ENCODE measurements around the gene CCNY. TPM values are rescaled to one million over a fixed set of nuclear protein-coding genes. Genes with fewer than 3 reads are reported as not detected.

The CCNY gene
- total RNA-seq, 1 donor from 2014 or later = 59.4 TPM

DNA sequence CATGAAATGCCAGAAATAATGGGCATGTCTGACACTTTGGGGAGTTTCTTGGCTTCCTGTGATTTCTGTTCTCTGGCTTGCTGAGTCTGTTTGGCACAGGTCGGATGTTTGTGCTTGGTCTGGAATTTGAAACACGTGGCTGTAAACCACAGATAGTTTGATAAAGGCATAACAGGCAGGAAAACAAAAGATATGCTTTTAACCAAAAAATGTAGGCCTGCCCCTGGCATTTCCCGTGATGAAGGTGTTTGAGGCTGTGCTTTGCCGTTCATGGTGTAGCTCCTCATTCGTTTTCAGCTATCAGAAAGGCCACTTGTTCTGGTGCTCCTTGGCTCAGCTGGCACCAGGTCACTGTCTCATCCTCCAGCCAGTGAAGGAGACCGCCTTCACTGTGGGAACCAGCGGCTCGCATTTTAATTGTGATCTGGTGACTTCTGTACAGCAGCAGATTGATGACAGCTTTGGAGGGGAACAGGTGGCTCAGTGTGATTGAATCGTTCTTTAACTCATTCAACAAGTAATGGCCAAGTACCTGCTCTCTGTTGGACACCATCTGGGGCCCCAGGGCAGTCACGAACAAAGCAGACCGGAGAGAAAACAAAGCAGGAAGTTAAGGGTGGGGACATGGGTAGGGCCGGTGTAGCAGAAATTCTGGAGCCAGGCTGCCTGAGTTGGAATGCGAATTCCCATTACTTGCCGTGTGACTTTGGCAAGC is 111.5 kb downstream of the CCNY start:
- Mint-ChIP-seq H3K9me3 (ENCODE audit: low read depth) (peaks cover 15% of the 10 kb centered on the region), H3K4me3 (ENCODE audit: low read depth) (no peak overlapping the region), H3K36me3 (ENCODE audit: insufficient read depth) (peaks cover 10% of the 10 kb centered on the region), H3K27ac (peak overlapping the region; percentile 94), H3K27me3 (no peaks in the 10 kb centered on the region), H3K4me1 (ENCODE audit: low read depth) (peaks cover 33% of the 10 kb centered on the region)
- no peak for DNase-seq (ENCODE audit: low spot score, unreplicated experiment)
- TF ChIP-seq, protein P1, sequence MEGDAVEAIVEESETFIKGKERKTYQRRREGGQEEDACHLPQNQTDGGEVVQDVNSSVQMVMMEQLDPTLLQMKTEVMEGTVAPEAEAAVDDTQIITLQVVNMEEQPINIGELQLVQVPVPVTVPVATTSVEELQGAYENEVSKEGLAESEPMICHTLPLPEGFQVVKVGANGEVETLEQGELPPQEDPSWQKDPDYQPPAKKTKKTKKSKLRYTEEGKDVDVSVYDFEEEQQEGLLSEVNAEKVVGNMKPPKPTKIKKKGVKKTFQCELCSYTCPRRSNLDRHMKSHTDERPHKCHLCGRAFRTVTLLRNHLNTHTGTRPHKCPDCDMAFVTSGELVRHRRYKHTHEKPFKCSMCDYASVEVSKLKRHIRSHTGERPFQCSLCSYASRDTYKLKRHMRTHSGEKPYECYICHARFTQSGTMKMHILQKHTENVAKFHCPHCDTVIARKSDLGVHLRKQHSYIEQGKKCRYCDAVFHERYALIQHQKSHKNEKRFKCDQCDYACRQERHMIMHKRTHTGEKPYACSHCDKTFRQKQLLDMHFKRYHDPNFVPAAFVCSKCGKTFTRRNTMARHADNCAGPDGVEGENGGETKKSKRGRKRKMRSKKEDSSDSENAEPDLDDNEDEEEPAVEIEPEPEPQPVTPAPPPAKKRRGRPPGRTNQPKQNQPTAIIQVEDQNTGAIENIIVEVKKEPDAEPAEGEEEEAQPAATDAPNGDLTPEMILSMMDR (IDR thresholded peaks at IDR 0.05; ENCODE audit: unreplicated experiment) = no peak

DNA sequence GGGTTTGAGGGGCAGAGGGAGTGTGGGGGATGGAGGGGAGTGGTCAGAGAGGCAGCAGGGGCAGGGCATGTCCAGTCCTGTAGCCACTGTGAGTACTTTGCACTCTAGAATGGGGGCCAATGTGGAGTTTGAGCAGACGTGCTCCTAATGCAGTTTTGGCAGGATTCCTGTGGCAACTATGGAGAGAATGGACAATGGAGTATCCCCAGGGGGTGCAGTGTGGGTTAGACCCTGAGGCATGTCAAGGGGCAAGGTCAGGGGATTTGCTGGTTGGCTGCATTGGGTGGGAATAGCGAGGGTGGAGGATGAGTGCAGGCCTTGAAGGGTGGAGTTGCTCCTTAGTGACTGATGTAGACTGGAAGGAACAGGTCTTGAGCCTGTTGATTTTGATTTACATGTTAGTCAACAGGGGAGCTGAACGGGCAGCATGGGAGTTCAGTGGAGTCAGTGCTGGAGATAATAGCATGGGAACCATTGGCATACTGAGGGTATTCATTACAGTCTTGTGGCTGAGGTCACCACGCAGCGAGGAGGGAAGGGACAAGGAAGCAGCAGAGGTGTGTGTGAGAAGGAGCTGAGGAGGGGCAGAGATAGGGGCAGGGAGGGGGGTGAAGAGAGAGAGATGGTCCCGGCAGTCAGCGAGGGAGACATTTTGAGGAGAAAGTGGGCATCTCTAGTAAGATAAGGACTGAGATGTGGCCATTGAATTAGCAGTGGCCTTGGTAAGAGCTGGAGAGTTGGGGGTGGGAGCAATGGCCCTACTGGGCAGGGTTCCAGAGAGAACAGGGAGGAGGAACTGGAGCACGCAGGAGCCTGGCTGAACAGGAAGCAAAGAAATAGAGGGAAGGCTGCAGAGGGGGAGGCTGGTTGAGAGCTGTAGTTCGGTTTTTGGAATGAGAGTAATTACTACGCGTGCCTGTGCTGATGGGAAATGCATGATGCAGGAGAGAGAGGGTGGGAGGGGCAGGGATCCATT is 112.7 kb downstream of the CCNY start:
- H3K9me3 Mint-ChIP-seq (ENCODE audit: low read depth) = peaks cover 10% of the 10 kb centered on the region
- peaks cover 33% of the 10 kb centered on the region for H3K4me1 Mint-ChIP-seq (ENCODE audit: low read depth)
- H3K4me3 Mint-ChIP-seq (ENCODE audit: low read depth) = no peak overlapping the region
- TF ChIP-seq, protein P1 (IDR thresholded peaks at IDR 0.05; ENCODE audit: unreplicated experiment) = no peak
- H3K36me3 Mint-ChIP-seq (ENCODE audit: insufficient read depth) = peaks cover 6% of the 10 kb centered on the region
- peak overlapping the region; percentile 91 for H3K27ac Mint-ChIP-seq
- no peaks in the 10 kb centered on the region for H3K27me3 Mint-ChIP-seq
- no peak for DNase-seq (ENCODE audit: low spot score, unreplicated experiment)

DNA sequence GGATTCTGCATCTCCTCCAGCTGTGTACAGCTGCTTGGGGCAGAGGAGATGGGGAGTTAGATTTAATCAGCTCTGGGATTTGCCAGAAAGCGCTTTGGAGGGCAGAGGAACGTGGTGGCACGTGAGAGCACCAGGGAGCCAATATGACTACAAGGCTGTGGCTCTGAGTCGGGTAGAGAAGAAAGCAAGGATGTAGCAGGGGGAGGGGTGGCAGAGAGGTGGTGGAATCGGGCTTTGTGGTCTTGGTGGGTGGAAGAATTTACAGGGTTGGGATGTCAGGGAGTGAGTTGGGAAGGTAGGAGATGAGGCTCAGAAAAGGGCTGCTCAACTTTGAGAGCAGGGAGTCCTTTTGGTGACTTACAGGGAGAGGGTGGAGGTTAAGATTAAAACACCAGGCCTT is 113.6 kb downstream of the CCNY start:
- H3K4me3 Mint-ChIP-seq (ENCODE audit: low read depth) = no peak overlapping the region
- peak overlapping the region; percentile 59 for H3K27ac Mint-ChIP-seq
- no peaks in the 10 kb centered on the region for H3K27me3 Mint-ChIP-seq
- H3K9me3 Mint-ChIP-seq (ENCODE audit: low read depth) = peaks cover 4% of the 10 kb centered on the region
- TF ChIP-seq, protein P1 (IDR thresholded peaks at IDR 0.05; ENCODE audit: unreplicated experiment) = no peak
- H3K4me1 Mint-ChIP-seq (ENCODE audit: low read depth) = peaks cover 33% of the 10 kb centered on the region
- no peak for DNase-seq (ENCODE audit: low spot score, unreplicated experiment)
- peaks cover under 1% of the 10 kb centered on the region for H3K36me3 Mint-ChIP-seq (ENCODE audit: insufficient read depth)

DNA sequence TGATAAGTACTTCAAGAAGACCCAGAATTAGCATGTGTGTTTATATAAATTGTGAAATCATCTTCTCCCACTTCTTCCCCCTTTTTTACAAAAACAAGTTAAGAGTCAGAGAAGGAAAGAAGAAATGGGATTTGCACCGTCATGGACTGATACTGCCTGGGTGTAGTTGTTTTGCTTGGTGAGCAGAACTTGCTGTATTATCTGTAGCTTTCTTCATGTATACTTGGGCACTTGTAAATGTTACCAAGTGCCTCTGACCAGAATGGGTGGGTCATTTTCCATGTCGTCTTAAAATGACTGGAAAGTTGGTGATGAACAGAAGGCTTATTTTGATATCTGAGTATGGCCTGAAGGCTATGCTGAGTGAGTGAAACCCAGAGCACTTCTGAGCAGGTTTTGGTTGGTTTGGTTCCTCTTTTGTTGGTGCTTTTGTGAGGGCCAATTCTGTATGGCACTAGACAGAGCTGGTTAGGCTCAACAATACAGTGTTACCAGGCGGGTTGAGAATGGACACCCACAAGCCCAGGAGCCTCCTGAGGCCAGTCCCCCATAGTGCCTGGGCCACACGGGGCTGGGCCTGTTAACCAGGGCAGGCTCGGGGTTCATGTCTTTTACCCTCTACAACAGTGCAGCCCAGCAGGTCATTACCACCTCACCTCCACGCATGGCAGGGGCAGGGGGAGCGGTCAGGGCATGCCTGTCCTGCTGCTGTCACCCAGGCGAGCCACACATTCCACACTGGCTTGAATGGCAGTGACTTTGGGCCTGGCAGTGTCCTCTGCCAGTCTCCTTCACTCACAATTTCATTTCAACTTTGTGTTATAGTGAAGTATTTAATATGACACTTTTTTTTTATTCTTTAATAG is 115.1 kb downstream of the CCNY start:
- TF ChIP-seq, protein P1 (IDR thresholded peaks at IDR 0.05; ENCODE audit: unreplicated experiment) = no peak
- no peaks in the 10 kb centered on the region for H3K27me3 Mint-ChIP-seq
- no peak overlapping the region for H3K4me3 Mint-ChIP-seq (ENCODE audit: low read depth)
- H3K27ac Mint-ChIP-seq = no peak overlapping the region
- peaks cover 2% of the 10 kb centered on the region for H3K9me3 Mint-ChIP-seq (ENCODE audit: low read depth)
- peaks cover 33% of the 10 kb centered on the region for H3K4me1 Mint-ChIP-seq (ENCODE audit: low read depth)
- no peaks in the 10 kb centered on the region for H3K36me3 Mint-ChIP-seq (ENCODE audit: insufficient read depth)
- no peak for DNase-seq (ENCODE audit: low spot score, unreplicated experiment)
